NCI-H1092 treated with DMSO at 0.1 percent for 48 hours (cell line): ENCODE data around the gene BABAM2.

Source experiments
- DNase-seq: peaks from one replicate; lab custom pipeline; 2025; lab: John Stamatoyannopoulos, UW

The BABAM2 gene

GRCh38 chr2:28378679-28379584 lies 488.4 kb downstream of the BABAM2 start:
- no peak for DNase-seq

- no peak for DNase-seq
Measured at GRCh38 chr2:28380219-28380618, 489.7 kb downstream of the BABAM2 start.

GRCh38 chr2:28381225-28382180 lies 491.0 kb downstream of the BABAM2 start:
- no peak for DNase-seq

- no peak for DNase-seq
Measured at GRCh38 chr2:28382755-28383154, 492.2 kb downstream of the BABAM2 start.

- no peak for DNase-seq
Measured at GRCh38 chr2:28387082-28387960, 496.8 kb downstream of the BABAM2 start.
